ENCODE results near the gene PRRC1. TPM values are rescaled to one million over a fixed set of nuclear protein-coding genes. Genes with fewer than 3 reads are reported as not detected.
A peak's percentile ranks its signal among the peaks of the same experiment; 100 is the strongest.

PRRC1 gene
- total RNA-seq, 1 experiment from 2014 or later = 53.2 TPM

- BruUV-seq (replicated peaks) = no TSS peak
- H2AFZ ChIP-seq (ENCODE audit: low read depth, low read length, poor library complexity, severe bottlenecking) = no peak overlapping the region
- H3K4me3 ChIP-seq (replicated peaks in 1 of 2; ENCODE audit: low read depth in 1 of 2, low read length in 2 of 2) = peak overlapping the region; percentile 81 to 95
- H3K79me2 ChIP-seq (ENCODE audit: insufficient read depth, low read length) = peaks cover 57% of the 10 kb centered on the region
- H4K20me1 ChIP-seq (ENCODE audit: insufficient read depth) = no peaks in the 10 kb centered on the region
- RAD21 ChIA-PET (ENCODE audit: low non-redundant PET in 1 of 2, low total read pairs in 2 of 2, uncharacterized antibody in 2 of 2, unreplicated experiment in 2 of 2) = no interaction called here
- DNase-seq (ENCODE audit: low read depth, low spot score) (no peak), ATAC-seq (no peak)
- H3K4me2 ChIP-seq (ENCODE audit: low read length) = peak overlapping the region; percentile 90
- peaks cover 9 to 13% of the 10 kb centered on the region in 2 experiments; a peak in 3 of 4 replicates for H3K4me1 ChIP-seq (ENCODE audit: control insufficient read depth in 1 of 2, insufficient read depth in 2 of 2, low read length in 2 of 2)
- TF ChIP-seq CEBPB (IDR thresholded peaks at IDR 0.05; ENCODE audit: low read depth) = no peak
- no peak for TF ChIP-seq RAD21 (IDR thresholded peaks at IDR 0.05; ENCODE audit: low read depth)
- no peak for TF ChIP-seq JUND (IDR thresholded peaks at IDR 0.05)
- 0 out of 2 replicates have a peak, but pooled peaks have one; percentile 12 for TF ChIP-seq SP1 (IDR thresholded peaks at IDR 0.05; ENCODE audit: low read depth)
- no peak for TF ChIP-seq ELF1 (IDR thresholded peaks at IDR 0.05; ENCODE audit: borderline replicate concordance, low read depth)
- no peaks in the 10 kb centered on the region for H3K9me2 ChIP-seq (ENCODE audit: insufficient read depth)
- H3K27ac ChIP-seq (ENCODE audit: low read depth, low read length) = peak overlapping the region; percentile 77
- H3K9ac ChIP-seq (ENCODE audit: low read length) = peak overlapping the region; percentile 90
- intact Hi-C loops (cut with micrococcal nuclease) = no loop called here
- H3K36me3 ChIP-seq (ENCODE audit: control insufficient read depth in 1 of 2, insufficient read depth in 2 of 2, low read length in 2 of 2) = no peaks in the 10 kb centered on the region; a peak in 1 of 4 replicates
- CTCF ChIA-PET = no interaction called here
- H3K9me3 ChIP-seq (ENCODE audit: control insufficient read depth in 1 of 2, insufficient read depth in 1 of 2, low read depth in 1 of 2, low read length in 2 of 2) = no peaks in the 10 kb centered on the region
- H3K27me3 ChIP-seq (ENCODE audit: insufficient read depth, low read length) = no peaks in the 10 kb centered on the region
- POLR2A ChIA-PET = no interaction called here
These were observed 830 bp downstream of the PRRC1 start for GRCh38 chr5:127518319-127518621.

- no peak overlapping the region for H3K4me3 ChIP-seq (replicated peaks in 1 of 2; ENCODE audit: low read depth in 1 of 2, low read length in 2 of 2)
- H3K9ac ChIP-seq (ENCODE audit: low read length) = no peak overlapping the region
- H3K36me3 ChIP-seq (ENCODE audit: control insufficient read depth in 1 of 2, insufficient read depth in 2 of 2, low read length in 2 of 2) = peaks cover 2 to 7% of the 10 kb centered on the region in 2 experiments; a peak in 3 of 4 replicates
- H3K27ac ChIP-seq (ENCODE audit: low read depth, low read length) = no peak overlapping the region
- no peaks in the 10 kb centered on the region for H3K9me3 ChIP-seq (ENCODE audit: control insufficient read depth in 1 of 2, insufficient read depth in 1 of 2, low read depth in 1 of 2, low read length in 2 of 2)
- H4K20me1 ChIP-seq (ENCODE audit: insufficient read depth) = no peaks in the 10 kb centered on the region
- BruUV-seq (replicated peaks) = no TSS peak
- no peak for TF ChIP-seq FOSL1 (IDR thresholded peaks at IDR 0.05; ENCODE audit: low read depth)
- TF ChIP-seq JUND (IDR thresholded peaks at IDR 0.05) = no peak
- H2AFZ ChIP-seq (ENCODE audit: low read depth, low read length, poor library complexity, severe bottlenecking) = no peak overlapping the region
- DNase-seq (ENCODE audit: low read depth, low spot score) (no peak), ATAC-seq (no peak)
- H3K9me2 ChIP-seq (ENCODE audit: insufficient read depth) = no peaks in the 10 kb centered on the region
- peak overlapping the region; percentile 90; the same call in 1 of the 2 replicates for H3K4me2 ChIP-seq (ENCODE audit: low read length)
- ChIA-PET RAD21 (ENCODE audit: low non-redundant PET in 1 of 2, low total read pairs in 2 of 2, uncharacterized antibody in 2 of 2, unreplicated experiment in 2 of 2) (no interaction called here), POLR2A (no interaction called here), CTCF (no interaction called here)
- peaks cover 9 to 13% of the 10 kb centered on the region in 2 experiments; a peak in 3 of 4 replicates for H3K4me1 ChIP-seq (ENCODE audit: control insufficient read depth in 1 of 2, insufficient read depth in 2 of 2, low read length in 2 of 2)
- no peaks in the 10 kb centered on the region for H3K27me3 ChIP-seq (ENCODE audit: insufficient read depth, low read length)
- intact Hi-C loops (cut with micrococcal nuclease) = no loop called here
- peaks cover 60% of the 10 kb centered on the region for H3K79me2 ChIP-seq (ENCODE audit: insufficient read depth, low read length)
These were observed 2.1 kb downstream of the PRRC1 start for GRCh38 chr5:127519527-127519926.

All from HCT116 (cell line).